ENCODE data around the gene GPC3.

GRCh38 chrX:134007716-134008115 lies 22.3 kb upstream of the GPC3 start:
- TF ChIP-seq CTCF (conservative IDR thresholded peaks at IDR 0.05) (no peak), EZH2 (IDR thresholded peaks at IDR 0.05; ENCODE audit: low read depth) (no peak)
